GM12878 (cell line): ENCODE data around the gene ACSF3. TPM values are rescaled to one million over a fixed set of nuclear protein-coding genes. Genes with fewer than 3 reads are reported as not detected.

ENCODE experiments used
- ATAC-seq: fragments of 200-7000 bp; cut with Tn5 transposase; 3 replicates; pipeline ENCODE4 v1.9.1; 2020; ENCODE audit warnings: mild to moderate bottlenecking, moderate library complexity
- BruUV-seq: library from RNA; stranded (reverse); fragments of 400-500 nt; replicated peaks from 2 replicates; lab custom pipeline; 2021; lab: Mats Ljungman, UMichigan
- CTCF ChIA-PET: fragments of 300-600 bp; sonication (Branson Sonifier 250); formaldehyde crosslinking; extraction: SDS; loops from one replicate; lab custom pipeline; 2021; ENCODE audit warnings: inconsistent platforms; lab: Yijun Ruan, JAX
- POLR2A ChIA-PET: fragments of 350-600 bp; formaldehyde crosslinking; extraction: SDS; loops from one replicate; lab custom pipeline; 2021; ENCODE audit warnings: inconsistent platforms; lab: Charles Lee
- RAD21 ChIA-PET: fragments of 300-600 bp; sonication (Branson Sonifier 250); formaldehyde crosslinking; loops from one replicate; lab custom pipeline; 2023; ENCODE audit warnings: antibody characterized with exemption; ENCODE audit not compliant: unreplicated experiment; lab: Charles Lee
- SMC1A ChIA-PET: fragments of 300-600 bp; sonication (Branson Sonifier 250); formaldehyde crosslinking; loops from one replicate; lab custom pipeline; 2023; ENCODE audit not compliant: unreplicated experiment, uncharacterized antibody; lab: Charles Lee
- DNase-seq: peaks from one replicate; pipeline ENCODE4 v3.0.0-alpha.2; 2011; ENCODE audit warnings: low read depth, low spot score
- FAIRE-seq: peaks from 3 replicates; lab custom pipeline; 2011; peaks lifted over from hg19 to GRCh38; lab: Jason Lieb, UNC
- H2AFZ ChIP-seq: 2 replicates; pipeline ENCODE4 v1.6.0; 2011; ENCODE audit warnings: low read depth, low read length, control low read depth; ENCODE audit not compliant: control insufficient read depth
- H3K27ac ChIP-seq: 2 replicates; pipeline ENCODE4 v1.5.1; 2011; ENCODE audit warnings: control low read depth; ENCODE audit not compliant: control insufficient read depth, insufficient read depth
- H3K27me3 ChIP-seq, 2 experiments: replicated peaks in 1 of 2; 2 replicates each; pipeline versions ENCODE4 v1.6.0 to v1.6.1; 2011; ENCODE audit warnings: low read length in 1 of 2; ENCODE audit not compliant: control insufficient read depth in 2 of 2, insufficient read depth in 2 of 2
- H3K36me3 ChIP-seq, 2 experiments: 2 replicates each; pipeline ENCODE4 v1.5.1; 2011; ENCODE audit warnings: low read length in 1 of 2; ENCODE audit not compliant: control insufficient read depth in 2 of 2, insufficient read depth in 2 of 2
- H3K4me1 ChIP-seq: 2 replicates; pipeline ENCODE4 v1.6.1; 2011; ENCODE audit warnings: mild to moderate bottlenecking, low read length, moderate library complexity, mixed read lengths; ENCODE audit not compliant: control insufficient read depth, insufficient read depth
- H3K4me2 ChIP-seq: 2 replicates; pipeline ENCODE4 v1.6.0; 2011; ENCODE audit warnings: control low read depth; ENCODE audit not compliant: control insufficient read depth, insufficient read depth
- H3K4me3 ChIP-seq: fragments of 200-600 bp; sonication (generic); 2 replicates; pipeline ENCODE4 v1.5.1; 2016
- H3K79me2 ChIP-seq: 2 replicates; pipeline ENCODE4 v1.6.0; 2011; ENCODE audit warnings: low read length; ENCODE audit not compliant: control insufficient read depth, insufficient read depth
- H3K9ac ChIP-seq: 2 replicates; pipeline ENCODE4 v1.8.0; 2011; ENCODE audit warnings: low read length, control low read depth, mixed read lengths; ENCODE audit not compliant: control insufficient read depth, insufficient read depth
- H3K9me3 ChIP-seq: replicated peaks from 3 replicates; pipeline ENCODE4 v1.5.1; 2011; ENCODE audit warnings: mild to moderate bottlenecking, low read length; ENCODE audit not compliant: control insufficient read depth, insufficient read depth
- H4K20me1 ChIP-seq: 2 replicates; pipeline ENCODE4 v1.6.0; 2011; ENCODE audit not compliant: control insufficient read depth, insufficient read depth
- BMI1 ChIP-seq: fragments of 450-650 bp; IDR thresholded peaks from 2 replicates; pipeline ENCODE4 v1.6.1; 2016; ENCODE audit warnings: mild to moderate bottlenecking, moderate library complexity, borderline replicate concordance
- CBX5 ChIP-seq: sonication (generic); IDR thresholded peaks from 2 replicates; pipeline ENCODE4 v1.6.1; 2016; ENCODE audit warnings: low read depth, moderate library complexity, mild to moderate bottlenecking, inconsistent platforms
- CHD1 ChIP-seq: IDR thresholded peaks from 2 replicates; pipeline ENCODE4 v1.6.1; 2012; ENCODE audit warnings: low read depth, low read length, improper control_type of control experiment
- E2F8 ChIP-seq: fragments of 450-650 bp; IDR thresholded peaks from 2 replicates; pipeline ENCODE4 v1.6.1; 2018; ENCODE audit warnings: mild to moderate bottlenecking, low read depth, moderate library complexity; ENCODE audit not compliant: partially characterized antibody
- HSF1 ChIP-seq: fragments of 150-350 bp; IDR thresholded peaks from 2 replicates; pipeline ENCODE4 v1.6.1; 2014; ENCODE audit warnings: mild to moderate bottlenecking, low read depth, low read length
- IKZF1 ChIP-seq: fragments of 450-650 bp; conservative IDR thresholded peaks from 2 replicates; pipeline ENCODE4 v1.6.1; 2017; ENCODE audit warnings: antibody characterized with exemption, mild to moderate bottlenecking
- KAT2A ChIP-seq: conservative IDR thresholded peaks from 2 replicates; pipeline ENCODE4 v1.6.1; 2011; ENCODE audit warnings: low read depth, low read length; ENCODE audit not compliant: control insufficient read depth
- MAX ChIP-seq: IDR thresholded peaks from 2 replicates; pipeline ENCODE4 v1.6.1; 2012; ENCODE audit warnings: low read depth, low read length, improper control_type of control experiment
- MLLT1 ChIP-seq: fragments of 450-650 bp; IDR thresholded peaks from 2 replicates; pipeline ENCODE4 v1.6.1; 2016; ENCODE audit warnings: mild to moderate bottlenecking
- NBN ChIP-seq: fragments of 450-650 bp; IDR thresholded peaks from 2 replicates; pipeline ENCODE4 v1.6.1; 2016
- RAD21 ChIP-seq: IDR thresholded peaks from 2 replicates; pipeline ENCODE4 v1.6.1; 2011; ENCODE audit warnings: mild to moderate bottlenecking, low read depth, low read length, moderate library complexity; ENCODE audit not compliant: insufficient read depth
- RCOR1 ChIP-seq: conservative IDR thresholded peaks from 2 replicates; pipeline ENCODE4 v1.6.1; 2012; ENCODE audit warnings: low read depth, low read length, improper control_type of control experiment
- SMC3 ChIP-seq: IDR thresholded peaks from 2 replicates; pipeline ENCODE4 v1.6.1; 2011; ENCODE audit warnings: low read length, improper control_type of control experiment, borderline replicate concordance
- SUZ12 ChIP-seq: fragments of 200-600 bp; sonication (generic); IDR thresholded peaks from one replicate; pipeline ENCODE4 v1.6.1; 2018; ENCODE audit warnings: antibody characterized with exemption, mild to moderate bottlenecking; ENCODE audit not compliant: unreplicated experiment
- ZBED1 ChIP-seq: IDR thresholded peaks from 2 replicates; pipeline ENCODE4 v1.6.1; 2016; ENCODE audit warnings: borderline replicate concordance
- ZBTB33 ChIP-seq: fragments of 450-650 bp; IDR thresholded peaks from 2 replicates; pipeline ENCODE4 v1.6.1; 2017; ENCODE audit warnings: mild to moderate bottlenecking
- WGBS: methylation state at CpG from one replicate; pipeline ENCODE4 v1.1.6; 2016; ENCODE audit warnings: low lambda C conversion rate; ENCODE audit not compliant: insufficient replicate concordance, insufficient coverage; ENCODE audit errors: missing lambda C conversion rate; 5-methylcytosine and 5-hydroxymethylcytosine counted together
- in situ Hi-C: fragments of 300-500 bp; cut with MboI; formaldehyde crosslinking; loops from 9 replicates; pipeline ENCODE4 v1.14.3; 2018; ENCODE audit warnings: mixed read lengths
- intact Hi-C: fragments of 100-400 bp; cut with micrococcal nuclease; formaldehyde crosslinking; loops from one replicate; pipeline ENCODE4 v1.14.2; 2022; ENCODE audit not compliant: unreplicated experiment
- polyA plus RNA-seq, 11 experiments: library from polyadenylated mRNA; depleted of rRNA in 4 of 11; unstranded in 6 of 11; stranded (reverse) in 5 of 11; fragments of >200 nt; fragmentation: Nextera tagmentation in 4 of 11; fragmentation: Illumina TruSeq in 1 of 11; extraction: Ambion mirVana in 4 of 11; extraction: Trizol in 1 of 11; gene quantifications; 1 replicate in 1 of 11; 2 replicates in 10 of 11; pipeline versions ENCODE4 v1.2.1 to v1.2.3, GENCODE V29; 2011 to 2016; ENCODE audit warnings: inconsistent platforms in 2 of 11, missing spikeins in 2 of 11, low read depth in 1 of 11
- total RNA-seq, 4 experiments: library from RNA; depleted of rRNA in 3 of 4; stranded (reverse); fragments of >200 nt in 3 of 4; fragmentation: Illumina TruSeq in 1 of 4; extraction: Trizol in 1 of 4; gene quantifications; 2 replicates each; pipeline versions ENCODE4 v1.2.1 to v1.2.3, GENCODE V29; 2013 to 2021

ACSF3 gene
- total and polyA plus RNA-seq, 10 of the 15 experiments (the other 5 are each of a cell fraction or from before 2014, with no cell fraction given) = 1.0 to 44.4 (median 25.8) TPM

GRCh38 chr16:89060207-89060794, 33.4 kb upstream of the ACSF3 start:
- peak; percentile 98 for FAIRE-seq
- DNase-seq = peak; percentile 78
- POLR2A ChIA-PET = interaction anchor here (0.6 to 2.4 kb wide), 13 partner anchors 20 to 390 kb away, joined by 3 to 8 read pairs (median 5); no protein-coding TSS in a partner anchor
- Histone ChIP-seq H2AFZ (peak overlapping the region; percentile 94), H3K27me3 (no peaks in the 10 kb centered on the region), H3K27ac (peak overlapping the region; percentile 78), H3K4me3 (no peak overlapping the region), H3K9ac (peak overlapping the region; percentile 46), H3K4me1 (peaks cover 48% of the 10 kb centered on the region), H3K9me3 (no peaks in the 10 kb centered on the region), H3K4me2 (peak overlapping the region; percentile 24), H4K20me1 (no peaks in the 10 kb centered on the region), H3K79me2 (no peaks in the 10 kb centered on the region), H3K36me3 (no peaks in the 10 kb centered on the region)
- in situ Hi-C loops = no loop called here
- intact Hi-C loops = no loop called here
- BruUV-seq = no TSS peak
- 14% methylated on average over 12 of the region's 12 CpGs for WGBS
- peak; percentile 80 for ATAC-seq
- SMC1A ChIA-PET = interaction anchor here (0.6 to 2.4 kb wide), 7 partner anchors 11 to 92 kb away, joined by 3 to 7 read pairs (median 3); no protein-coding TSS in a partner anchor
- RAD21 ChIA-PET = interaction anchor here (0.6 to 1.8 kb wide), 10 partner anchors 11 to 88 kb away, joined by 3 to 6 read pairs (median 4); no protein-coding TSS in a partner anchor
- CTCF ChIA-PET = interaction anchor here (0.6 kb wide), 1 partner anchor 20 kb away, joined by 3 read pairs; no protein-coding TSS in a partner anchor
- TF ChIP-seq RCOR1 = no peak
- no peak for TF ChIP-seq KAT2A
- TF ChIP-seq IKZF1 = peak; percentile 43
- no peak for TF ChIP-seq CHD1
- TF ChIP-seq NBN = peak; percentile 94
- peak; percentile 74 for TF ChIP-seq MAX
- no peak for TF ChIP-seq RAD21
- TF ChIP-seq HSF1 = no peak
- TF ChIP-seq CBX5 = no peak
- TF ChIP-seq BMI1 = no peak
- TF ChIP-seq ZBED1 = no peak
- no peak for TF ChIP-seq ZBTB33
- TF ChIP-seq SMC3 = peak; percentile 16; the same call in 1 of the 2 replicates
- no peak for TF ChIP-seq SUZ12
- no peak for TF ChIP-seq E2F8
- peak; percentile 86 for TF ChIP-seq MLLT1
